CD4-positive, alpha-beta T cell treated with Interferon gamma for 1 hour (primary cell): Measurements from ENCODE around the gene UNC45A.
A peak's percentile ranks its signal among the peaks of the same experiment; 100 is the strongest.
"Not testable (repeated sequence)": the region's sequence is repeated elsewhere in the genome, so short reads cannot be mapped to it uniquely, and the experiment has no call there.

Source experiments
- DNase-seq: peaks from one replicate; pipeline ENCODE4 v3.0.0-alpha.2; 2020

Gene UNC45A

GRCh38 chr15:90903733-90904536, 31.1 kb upstream of the UNC45A start:
- no peak for DNase-seq

- DNase-seq = no peak
Measured at GRCh38 chr15:90904746-90905145, 30.3 kb upstream of the UNC45A start.

GRCh38 chr15:90905306-90906180, 29.5 kb upstream of the UNC45A start:
- DNase-seq = no peak

GRCh38 chr15:90906181-90906849, 28.8 kb upstream of the UNC45A start:
- DNase-seq = no peak

- DNase-seq = no peak
Measured at GRCh38 chr15:90907051-90907660, 27.9 kb upstream of the UNC45A start.

- no peak for DNase-seq
Measured at GRCh38 chr15:90907838-90908507, 27.1 kb upstream of the UNC45A start.

- DNase-seq = not testable (repeated sequence)
Measured at GRCh38 chr15:90909449-90909848, 25.6 kb upstream of the UNC45A start.

- no peak for DNase-seq
Measured at GRCh38 chr15:90909976-90910375, 25.1 kb upstream of the UNC45A start.

GRCh38 chr15:90910441-90911301, 24.4 kb upstream of the UNC45A start:
- DNase-seq = no peak

GRCh38 chr15:90911302-90911623, 23.8 kb upstream of the UNC45A start:
- no peak for DNase-seq

- no peak for DNase-seq
Measured at GRCh38 chr15:90911906-90912769, 22.9 kb upstream of the UNC45A start.

GRCh38 chr15:90912770-90913075, 22.4 kb upstream of the UNC45A start:
- DNase-seq = no peak

GRCh38 chr15:90913398-90913944, 21.6 kb upstream of the UNC45A start:
- no peak for DNase-seq

GRCh38 chr15:90914305-90915080, 20.6 kb upstream of the UNC45A start:
- no peak for DNase-seq

GRCh38 chr15:90915216-90915807, 19.8 kb upstream of the UNC45A start:
- no peak for DNase-seq

GRCh38 chr15:90915808-90916440, 19.2 kb upstream of the UNC45A start:
- peak; percentile 73 for DNase-seq

GRCh38 chr15:90916461-90916860, 18.6 kb upstream of the UNC45A start:
- no peak for DNase-seq

- no peak for DNase-seq
Measured at GRCh38 chr15:90917569-90917968, 17.5 kb upstream of the UNC45A start.
